ENCODE measurements around the gene TAB2. TPM values are rescaled to one million over a fixed set of nuclear protein-coding genes. Genes with fewer than 3 reads are reported as not detected.
A peak's percentile ranks its signal among the peaks of the same experiment; 100 is the strongest.

TAB2 gene
- total and polyA plus RNA-seq, 2 donors (not counting 3 experiments of a cell fraction or from before 2014, with no cell fraction given) = 26.0 to 37.4 TPM

DNA sequence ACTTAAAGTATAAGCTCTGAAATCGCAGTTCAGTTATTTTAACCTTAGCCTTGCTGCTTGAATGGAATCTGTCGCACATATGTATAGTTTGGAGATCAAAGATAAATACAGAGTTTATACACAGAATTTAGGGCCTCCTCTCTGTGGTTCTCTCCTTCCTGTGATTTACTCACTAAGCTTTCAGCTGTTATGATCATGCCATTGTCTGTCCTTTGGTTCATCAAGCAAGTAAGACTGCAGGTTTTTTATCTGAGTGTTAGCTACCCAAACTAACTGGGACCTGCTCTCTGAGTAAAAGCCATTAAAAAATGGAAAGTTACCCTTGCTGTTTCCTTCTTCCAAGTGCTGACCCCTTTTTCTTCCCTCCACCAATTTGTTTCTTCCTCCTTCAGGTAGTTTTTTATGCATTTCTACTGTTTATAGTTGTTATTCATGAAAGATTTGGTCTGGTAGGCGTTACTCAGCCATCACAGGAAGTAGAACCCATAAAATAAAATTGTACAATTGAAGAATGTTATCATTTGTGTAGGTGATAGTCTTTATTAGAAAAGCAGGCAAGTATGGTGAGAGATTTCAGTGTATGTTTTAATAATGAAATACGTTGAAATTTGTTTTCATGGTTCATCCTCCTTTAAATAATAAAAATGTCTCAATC lies 48.9 kb downstream of the TAB2 start:
- DNase-seq (ENCODE audit: low read depth, low spot score) = peak; percentile 11
- intact Hi-C loops (cut with micrococcal nuclease) = no loop called here

GRCh38 chr6:149368065-149368464 lies 50.6 kb downstream of the TAB2 start:
- no peaks in the 10 kb centered on the region for H3K4me1 ChIP-seq (ENCODE audit: control insufficient read depth, extremely low read depth, insufficient read depth, low read length)
- H3K27ac ChIP-seq (ENCODE audit: insufficient read depth, low read depth, low read length) = no peak overlapping the region
- TF ChIP-seq MYC (IDR thresholded peaks at IDR 0.05; ENCODE audit: low read depth, low read length) (no peak), POLR2AphosphoS5 (IDR thresholded peaks at IDR 0.05; ENCODE audit: insufficient read depth, low read depth, low read length) (no peak), EZH2 (IDR thresholded peaks at IDR 0.05; ENCODE audit: borderline replicate concordance, low read depth, low read length, severe bottlenecking) (no peak), MAX (IDR thresholded peaks at IDR 0.05; ENCODE audit: insufficient read depth, insufficient read length) (no peak), JUN (IDR thresholded peaks at IDR 0.05; ENCODE audit: borderline replicate concordance, insufficient read depth, insufficient read length, low read depth) (no peak), GATA2 (IDR thresholded peaks at IDR 0.05; ENCODE audit: insufficient read depth, insufficient read length, low read depth, low read length) (no peak), POLR2A (IDR thresholded peaks at IDR 0.05; ENCODE audit: low read depth, low read length) (no peak), FOS (IDR thresholded peaks at IDR 0.05; ENCODE audit: borderline replicate concordance, insufficient read depth, low read length) (no peak)
- TF ChIP-seq, protein P1, sequence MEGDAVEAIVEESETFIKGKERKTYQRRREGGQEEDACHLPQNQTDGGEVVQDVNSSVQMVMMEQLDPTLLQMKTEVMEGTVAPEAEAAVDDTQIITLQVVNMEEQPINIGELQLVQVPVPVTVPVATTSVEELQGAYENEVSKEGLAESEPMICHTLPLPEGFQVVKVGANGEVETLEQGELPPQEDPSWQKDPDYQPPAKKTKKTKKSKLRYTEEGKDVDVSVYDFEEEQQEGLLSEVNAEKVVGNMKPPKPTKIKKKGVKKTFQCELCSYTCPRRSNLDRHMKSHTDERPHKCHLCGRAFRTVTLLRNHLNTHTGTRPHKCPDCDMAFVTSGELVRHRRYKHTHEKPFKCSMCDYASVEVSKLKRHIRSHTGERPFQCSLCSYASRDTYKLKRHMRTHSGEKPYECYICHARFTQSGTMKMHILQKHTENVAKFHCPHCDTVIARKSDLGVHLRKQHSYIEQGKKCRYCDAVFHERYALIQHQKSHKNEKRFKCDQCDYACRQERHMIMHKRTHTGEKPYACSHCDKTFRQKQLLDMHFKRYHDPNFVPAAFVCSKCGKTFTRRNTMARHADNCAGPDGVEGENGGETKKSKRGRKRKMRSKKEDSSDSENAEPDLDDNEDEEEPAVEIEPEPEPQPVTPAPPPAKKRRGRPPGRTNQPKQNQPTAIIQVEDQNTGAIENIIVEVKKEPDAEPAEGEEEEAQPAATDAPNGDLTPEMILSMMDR (IDR thresholded peaks at IDR 0.05; ENCODE audit: extremely low read depth in 1 of 2, insufficient read depth in 1 of 2, low read depth in 1 of 2, low read length in 2 of 2) = no peak
- peaks cover 5% of the 10 kb centered on the region for H4K20me1 ChIP-seq (replicated peaks; ENCODE audit: control insufficient read depth, extremely low read depth, insufficient read depth, low read length)
- ChIA-PET CTCF (interaction anchor here (0.7 to 1.4 kb wide), 2 partner anchors 9 to 24 kb away, joined by 3 to 4 read pairs; no protein-coding TSS in a partner anchor), POLR2A (no interaction called here)
- no peaks in the 10 kb centered on the region for H3K36me3 ChIP-seq (ENCODE audit: control insufficient read depth in 2 of 2, extremely low read depth in 1 of 2, insufficient read depth in 2 of 2, low read length in 2 of 2)
- no peak overlapping the region for H3K9ac ChIP-seq (replicated peaks; ENCODE audit: extremely low read depth, insufficient read depth, low read length)
- FAIRE-seq (no peak), DNase-seq (ENCODE audit: low read depth, low spot score) (no peak)
- no peak overlapping the region for H3K4me3 ChIP-seq (replicated peaks in 1 of 3; ENCODE audit: insufficient read depth in 1 of 3, low read depth in 1 of 3, low read length in 3 of 3)
- H3K27me3 ChIP-seq (ENCODE audit: control insufficient read depth in 2 of 2, insufficient read depth in 2 of 2, low read length in 2 of 2) = no peaks in the 10 kb centered on the region
- dilution Hi-C loops (cut with MboI; ENCODE audit: extremely low pct_ligation_motif_present, low sequenced_read_pairs) = no loop called here
- intact Hi-C loops (cut with micrococcal nuclease) = no loop called here
- BruUV-seq (replicated peaks) = no TSS peak
- H3K9me3 ChIP-seq (replicated peaks; ENCODE audit: control insufficient read depth, insufficient read depth, low read length) = no peaks in the 10 kb centered on the region
- H3K4me2 ChIP-seq (ENCODE audit: insufficient read depth, low read length) = no peak overlapping the region
- peaks cover 3% of the 10 kb centered on the region for H3K9me1 ChIP-seq (replicated peaks; ENCODE audit: control insufficient read depth, extremely low read depth, insufficient read depth, low read length)
- peaks cover 62% of the 10 kb centered on the region for H3K79me2 ChIP-seq (ENCODE audit: control insufficient read depth, insufficient read depth, low read length)
- no peak overlapping the region for H2AFZ ChIP-seq (ENCODE audit: low read depth, low read length)

More for the DNA sequence above, 48.9 kb downstream of the TAB2 start:
- FAIRE-seq = no peak
- TF ChIP-seq, protein P1 (IDR thresholded peaks at IDR 0.05; ENCODE audit: extremely low read depth in 1 of 2, insufficient read depth in 1 of 2, low read depth in 1 of 2, low read length in 2 of 2) = no peak
- TF ChIP-seq MYC (IDR thresholded peaks at IDR 0.05; ENCODE audit: low read depth, low read length) (no peak), JUN (IDR thresholded peaks at IDR 0.05; ENCODE audit: borderline replicate concordance, insufficient read depth, insufficient read length, low read depth) (no peak)
- peaks cover 5% of the 10 kb centered on the region for H4K20me1 ChIP-seq (replicated peaks; ENCODE audit: control insufficient read depth, extremely low read depth, insufficient read depth, low read length)
- dilution Hi-C loops (cut with MboI; ENCODE audit: extremely low pct_ligation_motif_present, low sequenced_read_pairs) = no loop called here
- H3K4me1 ChIP-seq (ENCODE audit: control insufficient read depth, extremely low read depth, insufficient read depth, low read length) = no peaks in the 10 kb centered on the region
- no peaks in the 10 kb centered on the region for H3K36me3 ChIP-seq (ENCODE audit: control insufficient read depth in 2 of 2, extremely low read depth in 1 of 2, insufficient read depth in 2 of 2, low read length in 2 of 2)
- no peak overlapping the region for H2AFZ ChIP-seq (ENCODE audit: low read depth, low read length)
- no peak overlapping the region for H3K4me3 ChIP-seq (replicated peaks in 1 of 3; ENCODE audit: insufficient read depth in 1 of 3, low read depth in 1 of 3, low read length in 3 of 3)
- ChIA-PET CTCF (interaction anchor here (0.9 kb wide), 1 partner anchor 10 kb away, joined by 3 read pairs; no protein-coding TSS in a partner anchor), POLR2A (no interaction called here)
- BruUV-seq (replicated peaks) = no TSS peak
- H3K27me3 ChIP-seq (ENCODE audit: control insufficient read depth in 2 of 2, insufficient read depth in 2 of 2, low read length in 2 of 2) = no peaks in the 10 kb centered on the region
- H3K27ac ChIP-seq (ENCODE audit: insufficient read depth, low read depth, low read length) = no peak overlapping the region
- no peaks in the 10 kb centered on the region for H3K9me3 ChIP-seq (replicated peaks; ENCODE audit: control insufficient read depth, insufficient read depth, low read length)
- H3K79me2 ChIP-seq (ENCODE audit: control insufficient read depth, insufficient read depth, low read length) = peaks cover 75% of the 10 kb centered on the region
- peaks cover 3% of the 10 kb centered on the region for H3K9me1 ChIP-seq (replicated peaks; ENCODE audit: control insufficient read depth, extremely low read depth, insufficient read depth, low read length)
- no peak overlapping the region for H3K9ac ChIP-seq (replicated peaks; ENCODE audit: extremely low read depth, insufficient read depth, low read length)
- H3K4me2 ChIP-seq (ENCODE audit: insufficient read depth, low read length) = no peak overlapping the region

Data from endothelial cell of umbilical vein (primary cell).